RWPE1 (cell line): ENCODE data around the gene XRRA1.
A peak's percentile ranks its signal among the peaks of the same experiment; 100 is the strongest.

Experiments used
- CTCF ChIA-PET: fragments of 350-600 bp; sonication (Branson Sonifier 250); formaldehyde crosslinking; extraction: SDS; loops from one replicate; lab custom pipeline; 2021; lab: Yijun Ruan, JAX
- POLR2A ChIA-PET: fragments of 400-600 bp; formaldehyde crosslinking; extraction: SDS; loops from one replicate; lab custom pipeline; 2020; ENCODE audit warnings: antibody characterized with exemption; ENCODE audit not compliant: low non-redundant PET; lab: Yijun Ruan, JAX
- DNase-seq: peaks from one replicate; pipeline ENCODE4 v3.0.0; 2012; ENCODE audit warnings: low spot score
- H3K27ac ChIP-seq: fragments of 450-650 bp; 2 replicates; pipeline ENCODE4 v1.5.1; 2017
- CTCF ChIP-seq: fragments of 450-650 bp; conservative IDR thresholded peaks from 2 replicates; pipeline ENCODE4 v1.5.1; 2017; ENCODE audit warnings: low read depth, mild to moderate bottlenecking

The XRRA1 gene

DNA sequence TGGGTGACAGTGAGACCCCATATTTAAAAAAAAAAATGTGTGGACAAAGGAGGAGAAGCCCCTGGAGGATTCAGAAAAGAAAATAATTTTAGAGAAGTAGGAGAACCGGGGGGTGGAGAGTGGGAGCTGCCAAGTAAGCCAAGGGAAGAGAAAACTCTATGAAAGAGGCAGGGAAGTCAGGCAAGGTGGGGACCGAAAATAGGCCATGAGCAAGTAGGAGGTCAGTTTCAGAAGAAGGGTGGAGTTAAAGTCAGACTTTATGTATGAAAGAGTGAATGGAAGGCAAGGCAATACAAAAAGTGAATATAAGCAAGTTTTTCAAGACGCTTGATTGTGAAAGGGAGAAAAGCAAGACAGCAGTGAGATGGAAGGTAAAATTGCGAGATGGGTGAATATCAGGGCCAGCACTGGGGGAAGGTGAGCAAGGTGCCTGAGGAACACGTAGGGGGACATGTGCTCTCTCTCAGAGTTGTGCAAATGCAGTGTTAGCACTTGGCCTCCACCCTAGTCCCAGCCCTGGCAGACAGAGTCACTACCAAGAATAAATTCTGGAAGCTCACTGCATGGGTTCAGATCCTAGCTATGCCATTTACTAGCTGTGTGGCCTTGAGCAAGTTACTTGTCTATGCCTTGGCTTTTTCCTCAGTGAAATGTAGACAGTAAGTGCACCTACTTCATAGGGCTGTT is 6.7 kb downstream of the XRRA1 start:
- peak overlapping the region; percentile 93 for H3K27ac ChIP-seq
- ChIA-PET CTCF (no interaction called here), POLR2A (no interaction called here)
- TF ChIP-seq CTCF, result no peak
- DNase-seq, result no peak

DNA sequence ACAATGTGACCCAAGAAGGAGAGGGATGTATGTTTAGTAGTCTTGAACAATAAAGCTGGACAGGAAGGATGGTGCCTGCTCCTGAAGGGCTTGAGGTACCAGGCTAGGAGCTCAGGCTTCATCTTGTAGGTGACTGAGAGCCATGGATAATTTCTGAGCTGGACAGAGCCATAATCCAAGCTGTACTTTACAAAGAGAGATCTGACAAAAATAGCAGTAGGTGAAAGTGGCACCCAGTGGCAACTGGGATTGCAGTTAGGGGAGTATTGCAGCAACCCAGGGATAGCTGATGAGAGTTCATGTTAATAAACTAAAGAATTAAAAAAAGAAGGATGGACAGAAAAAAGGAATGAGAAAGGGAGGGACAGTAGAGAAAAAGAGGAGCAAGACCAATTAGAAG is 7.4 kb downstream of the XRRA1 start:
- ChIA-PET POLR2A (interaction anchor here (0.6 kb wide), 1 partner anchor 15 kb away, joined by 3 read pairs; no protein-coding TSS in a partner anchor), CTCF (no interaction called here)
- DNase-seq, result no peak
- TF ChIP-seq CTCF, result no peak
- peak overlapping the region; percentile 93 for H3K27ac ChIP-seq

GRCh38 chr11:74937696-74938475 is 11.0 kb downstream of the XRRA1 start:
- TF ChIP-seq CTCF, result no peak
- ChIA-PET CTCF (interaction anchor here (0.7 to 1.2 kb wide), 2 partner anchors 253 to 310 kb away, joined by 3 read pairs; no protein-coding TSS in a partner anchor), POLR2A (no interaction called here)
- H3K27ac ChIP-seq, result no peak overlapping the region
- no peak for DNase-seq

- H3K27ac ChIP-seq, result no peak overlapping the region
- DNase-seq, result no peak
- ChIA-PET POLR2A (no interaction called here), CTCF (interaction anchor here (0.6 to 0.7 kb wide), 3 partner anchors 24 to 452 kb away, joined by 3 to 4 read pairs (median 3); no protein-coding TSS in a partner anchor)
- no peak for TF ChIP-seq CTCF
Measured at GRCh38 chr11:74936976-74937375, 11.9 kb downstream of the XRRA1 start.

DNA sequence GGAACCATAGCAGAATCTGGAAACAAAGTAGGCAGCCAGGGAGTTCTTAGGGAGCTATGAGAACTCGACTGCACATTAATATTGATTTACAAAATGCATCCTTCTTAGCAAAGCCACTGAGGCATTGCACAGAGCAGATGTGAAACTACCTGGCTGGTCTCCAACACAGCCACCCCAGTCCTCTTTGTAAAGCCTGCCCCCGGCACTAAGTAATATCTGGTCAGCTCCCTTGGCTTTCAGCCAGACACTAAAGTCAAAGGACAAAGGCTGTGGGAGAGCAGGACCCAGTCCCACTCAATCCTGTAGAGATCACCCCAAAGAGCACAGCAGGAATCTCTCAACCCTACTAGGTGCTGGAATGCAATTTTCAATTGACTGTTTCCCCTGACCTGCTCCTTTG is 12.8 kb downstream of the XRRA1 start:
- TF ChIP-seq CTCF, result no peak
- ChIA-PET CTCF (interaction anchor here (0.7 to 1.2 kb wide), 2 partner anchors 205 to 919 kb away, joined by 3 read pairs; no protein-coding TSS in a partner anchor), POLR2A (no interaction called here)
- DNase-seq, result no peak
- H3K27ac ChIP-seq, result no peak overlapping the region

GRCh38 chr11:74935285-74935684 is 13.6 kb downstream of the XRRA1 start:
- H3K27ac ChIP-seq, result no peak overlapping the region
- ChIA-PET CTCF (interaction anchor here (1.2 kb wide), 1 partner anchor 206 kb away, joined by 3 read pairs; no protein-coding TSS in a partner anchor), POLR2A (no interaction called here)
- no peak for DNase-seq
- TF ChIP-seq CTCF, result no peak
